ENCODE data around the gene BIN2. TPM values are rescaled to one million over a fixed set of nuclear protein-coding genes. Genes with fewer than 3 reads are reported as not detected.

The BIN2 gene
- total RNA-seq, 1 experiment from 2014 or later, result 0.20 TPM

- no peaks in the 10 kb centered on the region for H3K27me3 Mint-ChIP-seq (ENCODE audit: low read depth)
- 0 out of 2 replicates have a peak, but pooled peaks have one; percentile 49 for TF ChIP-seq FOXK1 (CRISPR knock-in tag; IDR thresholded peaks at IDR 0.05)
- TF ChIP-seq FOXP4 (CRISPR knock-in tag; IDR thresholded peaks at IDR 0.05), result peak; percentile 69; the same call in 1 of the 2 replicates
- TF ChIP-seq OVOL2 (CRISPR knock-in tag; IDR thresholded peaks at IDR 0.05; ENCODE audit: borderline replicate concordance), result no peak
- no peak for TF ChIP-seq JUN (CRISPR knock-in tag; IDR thresholded peaks at IDR 0.05)
- TF ChIP-seq E2F5 (CRISPR knock-in tag; IDR thresholded peaks at IDR 0.05), result no peak
- TF ChIP-seq ETV6 (CRISPR knock-in tag; IDR thresholded peaks at IDR 0.05), result peak; percentile 68; the same call in 1 of the 2 replicates
- ChIA-PET CTCF (interaction anchor here (1.5 kb wide), 1 partner anchor 9 kb away, joined by 7 read pairs; the partner anchor contains the start of gene DAZAP2), POLR2A (interaction anchor here (0.5 to 0.7 kb wide), 3 partner anchors 9 to 220 kb away, joined by 3 to 5 read pairs (median 4); partner anchors contain the start of gene DAZAP2)
- peak overlapping the region; percentile 49 for H3K4me3 Mint-ChIP-seq
- H3K9me3 Mint-ChIP-seq, result no peaks in the 10 kb centered on the region
- ATAC-seq, result peak; percentile 86
- DNase-seq (ENCODE audit: low spot score), result peak; percentile 23
- H3K4me1 Mint-ChIP-seq, result peaks cover 38% of the 10 kb centered on the region
- peak overlapping the region; percentile 98 for H3K27ac Mint-ChIP-seq
- peaks cover 28% of the 10 kb centered on the region for H3K36me3 Mint-ChIP-seq
These were observed 76.3 kb downstream of the BIN2 start for GRCh38 chr12:51247523-51248206.

DNA sequence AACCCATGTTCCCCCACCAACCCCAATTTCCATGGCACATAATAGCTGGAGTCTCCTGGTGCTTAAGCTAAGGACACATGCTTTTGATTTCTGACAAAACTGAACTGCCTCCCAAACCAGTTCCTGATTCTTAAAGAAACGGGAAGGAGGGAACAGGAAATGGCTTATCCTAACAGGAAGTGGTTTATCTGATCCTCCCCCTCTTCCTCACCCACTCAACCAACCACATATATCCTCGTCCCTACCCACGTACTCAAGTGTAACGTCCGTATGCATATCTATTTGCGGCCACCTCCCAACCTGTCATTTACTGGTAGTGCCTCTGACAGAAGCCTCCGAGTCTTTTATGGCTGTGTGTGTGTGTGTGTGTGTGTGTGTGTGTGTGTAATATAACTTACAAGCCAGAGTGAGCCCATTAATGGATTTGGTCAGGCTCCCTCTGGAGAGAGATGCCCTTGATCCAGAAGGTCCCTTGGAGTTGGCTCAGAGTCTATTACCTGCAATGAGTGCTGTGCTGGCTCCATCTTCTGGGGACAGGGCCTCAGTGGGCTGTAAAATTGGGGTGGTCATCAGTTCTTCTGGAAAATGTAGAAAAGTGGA, 77.6 kb downstream of the BIN2 start:
- H3K9me3 Mint-ChIP-seq, result no peaks in the 10 kb centered on the region
- peaks cover 36% of the 10 kb centered on the region for H3K4me1 Mint-ChIP-seq
- POLR2A ChIA-PET, result no interaction called here
- CTCF ChIA-PET, result no interaction called here
- no peak for DNase-seq (ENCODE audit: low spot score)
- ATAC-seq, result no peak
- H3K4me3 Mint-ChIP-seq, result 0 out of 2 replicates have a peak overlapping the region, but pooled peaks have one; percentile 18
- H3K27me3 Mint-ChIP-seq (ENCODE audit: low read depth), result no peaks in the 10 kb centered on the region
- peaks cover 38% of the 10 kb centered on the region for H3K36me3 Mint-ChIP-seq
- peak overlapping the region; percentile 72 for H3K27ac Mint-ChIP-seq
- TF ChIP-seq FOXP4 (CRISPR knock-in tag; IDR thresholded peaks at IDR 0.05), result no peak
- TF ChIP-seq, protein P1, sequence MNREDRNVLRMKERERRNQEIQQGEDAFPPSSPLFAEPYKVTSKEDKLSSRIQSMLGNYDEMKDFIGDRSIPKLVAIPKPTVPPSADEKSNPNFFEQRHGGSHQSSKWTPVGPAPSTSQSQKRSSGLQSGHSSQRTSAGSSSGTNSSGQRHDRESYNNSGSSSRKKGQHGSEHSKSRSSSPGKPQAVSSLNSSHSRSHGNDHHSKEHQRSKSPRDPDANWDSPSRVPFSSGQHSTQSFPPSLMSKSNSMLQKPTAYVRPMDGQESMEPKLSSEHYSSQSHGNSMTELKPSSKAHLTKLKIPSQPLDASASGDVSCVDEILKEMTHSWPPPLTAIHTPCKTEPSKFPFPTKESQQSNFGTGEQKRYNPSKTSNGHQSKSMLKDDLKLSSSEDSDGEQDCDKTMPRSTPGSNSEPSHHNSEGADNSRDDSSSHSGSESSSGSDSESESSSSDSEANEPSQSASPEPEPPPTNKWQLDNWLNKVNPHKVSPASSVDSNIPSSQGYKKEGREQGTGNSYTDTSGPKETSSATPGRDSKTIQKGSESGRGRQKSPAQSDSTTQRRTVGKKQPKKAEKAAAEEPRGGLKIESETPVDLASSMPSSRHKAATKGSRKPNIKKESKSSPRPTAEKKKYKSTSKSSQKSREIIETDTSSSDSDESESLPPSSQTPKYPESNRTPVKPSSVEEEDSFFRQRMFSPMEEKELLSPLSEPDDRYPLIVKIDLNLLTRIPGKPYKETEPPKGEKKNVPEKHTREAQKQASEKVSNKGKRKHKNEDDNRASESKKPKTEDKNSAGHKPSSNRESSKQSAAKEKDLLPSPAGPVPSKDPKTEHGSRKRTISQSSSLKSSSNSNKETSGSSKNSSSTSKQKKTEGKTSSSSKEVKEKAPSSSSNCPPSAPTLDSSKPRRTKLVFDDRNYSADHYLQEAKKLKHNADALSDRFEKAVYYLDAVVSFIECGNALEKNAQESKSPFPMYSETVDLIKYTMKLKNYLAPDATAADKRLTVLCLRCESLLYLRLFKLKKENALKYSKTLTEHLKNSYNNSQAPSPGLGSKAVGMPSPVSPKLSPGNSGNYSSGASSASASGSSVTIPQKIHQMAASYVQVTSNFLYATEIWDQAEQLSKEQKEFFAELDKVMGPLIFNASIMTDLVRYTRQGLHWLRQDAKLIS (CRISPR knock-in tag; IDR thresholded peaks at IDR 0.05; ENCODE audit: borderline replicate concordance), result no peak
- no peak for TF ChIP-seq ZNF219 (CRISPR knock-in tag; IDR thresholded peaks at IDR 0.05; ENCODE audit: borderline replicate concordance)
- no peak for TF ChIP-seq PRRX2 (CRISPR knock-in tag; IDR thresholded peaks at IDR 0.05)
- TF ChIP-seq, protein P2, sequence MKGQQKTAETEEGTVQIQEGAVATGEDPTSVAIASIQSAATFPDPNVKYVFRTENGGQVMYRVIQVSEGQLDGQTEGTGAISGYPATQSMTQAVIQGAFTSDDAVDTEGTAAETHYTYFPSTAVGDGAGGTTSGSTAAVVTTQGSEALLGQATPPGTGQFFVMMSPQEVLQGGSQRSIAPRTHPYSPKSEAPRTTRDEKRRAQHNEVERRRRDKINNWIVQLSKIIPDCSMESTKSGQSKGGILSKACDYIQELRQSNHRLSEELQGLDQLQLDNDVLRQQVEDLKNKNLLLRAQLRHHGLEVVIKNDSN (CRISPR knock-in tag; IDR thresholded peaks at IDR 0.05), result no peak
- TF ChIP-seq, protein P3, sequence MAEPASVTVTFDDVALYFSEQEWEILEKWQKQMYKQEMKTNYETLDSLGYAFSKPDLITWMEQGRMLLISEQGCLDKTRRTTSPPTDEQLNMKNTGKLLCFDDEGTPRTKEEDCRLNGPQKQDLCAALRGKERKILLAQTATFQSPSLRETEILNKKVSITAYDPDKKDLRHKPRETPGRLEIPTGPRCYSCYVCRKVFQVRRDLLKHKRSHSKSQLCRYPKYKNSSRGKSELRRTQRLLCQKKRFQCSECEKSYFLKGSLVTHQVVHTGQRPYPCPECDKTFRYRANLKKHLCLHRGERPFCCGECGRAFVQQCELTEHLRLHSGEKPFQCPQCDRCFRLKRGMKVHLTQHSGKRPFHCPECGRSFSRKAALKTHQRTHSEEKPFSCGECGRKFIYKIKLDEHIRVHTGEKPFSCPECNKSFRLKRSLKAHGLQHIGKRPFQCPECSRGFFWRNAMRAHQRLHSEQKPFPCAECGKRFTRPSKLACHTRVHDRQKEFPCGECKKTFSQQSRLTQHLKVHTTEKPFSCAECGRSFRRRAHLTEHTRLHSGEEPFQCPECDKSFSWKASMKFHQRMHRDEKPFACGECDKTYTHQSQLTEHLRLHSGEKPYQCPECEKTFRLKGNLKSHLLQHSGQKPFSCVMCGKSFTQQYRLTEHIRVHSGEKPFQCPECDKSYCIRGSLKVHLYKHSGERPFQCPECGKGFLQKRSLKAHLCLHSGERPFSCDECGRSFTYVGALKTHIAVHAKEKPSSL (CRISPR knock-in tag; conservative IDR thresholded peaks at IDR 0.05), result no peak
- TF ChIP-seq, protein P4, sequence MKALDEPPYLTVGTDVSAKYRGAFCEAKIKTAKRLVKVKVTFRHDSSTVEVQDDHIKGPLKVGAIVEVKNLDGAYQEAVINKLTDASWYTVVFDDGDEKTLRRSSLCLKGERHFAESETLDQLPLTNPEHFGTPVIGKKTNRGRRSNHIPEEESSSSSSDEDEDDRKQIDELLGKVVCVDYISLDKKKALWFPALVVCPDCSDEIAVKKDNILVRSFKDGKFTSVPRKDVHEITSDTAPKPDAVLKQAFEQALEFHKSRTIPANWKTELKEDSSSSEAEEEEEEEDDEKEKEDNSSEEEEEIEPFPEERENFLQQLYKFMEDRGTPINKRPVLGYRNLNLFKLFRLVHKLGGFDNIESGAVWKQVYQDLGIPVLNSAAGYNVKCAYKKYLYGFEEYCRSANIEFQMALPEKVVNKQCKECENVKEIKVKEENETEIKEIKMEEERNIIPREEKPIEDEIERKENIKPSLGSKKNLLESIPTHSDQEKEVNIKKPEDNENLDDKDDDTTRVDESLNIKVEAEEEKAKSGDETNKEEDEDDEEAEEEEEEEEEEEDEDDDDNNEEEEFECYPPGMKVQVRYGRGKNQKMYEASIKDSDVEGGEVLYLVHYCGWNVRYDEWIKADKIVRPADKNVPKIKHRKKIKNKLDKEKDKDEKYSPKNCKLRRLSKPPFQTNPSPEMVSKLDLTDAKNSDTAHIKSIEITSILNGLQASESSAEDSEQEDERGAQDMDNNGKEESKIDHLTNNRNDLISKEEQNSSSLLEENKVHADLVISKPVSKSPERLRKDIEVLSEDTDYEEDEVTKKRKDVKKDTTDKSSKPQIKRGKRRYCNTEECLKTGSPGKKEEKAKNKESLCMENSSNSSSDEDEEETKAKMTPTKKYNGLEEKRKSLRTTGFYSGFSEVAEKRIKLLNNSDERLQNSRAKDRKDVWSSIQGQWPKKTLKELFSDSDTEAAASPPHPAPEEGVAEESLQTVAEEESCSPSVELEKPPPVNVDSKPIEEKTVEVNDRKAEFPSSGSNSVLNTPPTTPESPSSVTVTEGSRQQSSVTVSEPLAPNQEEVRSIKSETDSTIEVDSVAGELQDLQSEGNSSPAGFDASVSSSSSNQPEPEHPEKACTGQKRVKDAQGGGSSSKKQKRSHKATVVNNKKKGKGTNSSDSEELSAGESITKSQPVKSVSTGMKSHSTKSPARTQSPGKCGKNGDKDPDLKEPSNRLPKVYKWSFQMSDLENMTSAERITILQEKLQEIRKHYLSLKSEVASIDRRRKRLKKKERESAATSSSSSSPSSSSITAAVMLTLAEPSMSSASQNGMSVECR (CRISPR knock-in tag; IDR thresholded peaks at IDR 0.05; ENCODE audit: borderline replicate concordance), result no peak
- TF ChIP-seq EMX1 (CRISPR knock-in tag; IDR thresholded peaks at IDR 0.05), result no peak
- no peak for TF ChIP-seq CREB1 (CRISPR knock-in tag; IDR thresholded peaks at IDR 0.05)
- TF ChIP-seq ETV6 (CRISPR knock-in tag; IDR thresholded peaks at IDR 0.05), result no peak

All from WTC11 (cell line).